DOHH2 (cell line): ENCODE results near the gene SPAG16.

Experiments
- H3F3A ChIP-seq: fragments of 200-600 bp; sonication (generic), shearing (Covaris generic); 2 replicates; pipeline ENCODE4 v1.6.0; 2016; ENCODE audit warnings: antibody characterized with exemption, mild to moderate bottlenecking; ENCODE audit not compliant: control insufficient read depth, insufficient read depth
- H3K27ac ChIP-seq: fragments of 200-600 bp; sonication (generic); 2 replicates; pipeline ENCODE4 v1.5.1; 2014; ENCODE audit warnings: low read depth, mild to moderate bottlenecking, low read length, moderate library complexity
- H3K27me3 ChIP-seq: fragments of 200-600 bp; sonication (generic); 2 replicates; pipeline ENCODE4 v1.6.1; 2014; ENCODE audit warnings: mild to moderate bottlenecking, low read length, mixed read lengths; ENCODE audit not compliant: control insufficient read depth
- H3K36me3 ChIP-seq: fragments of 200-600 bp; sonication (generic); 2 replicates; pipeline ENCODE4 v1.6.1; 2014; ENCODE audit warnings: mild to moderate bottlenecking, low read length, moderate library complexity, mixed read lengths; ENCODE audit not compliant: control insufficient read depth
- H3K4me1 ChIP-seq: fragments of 200-600 bp; sonication (generic); 2 replicates; pipeline ENCODE4 v1.6.1; 2014; ENCODE audit warnings: mild to moderate bottlenecking, low read length, mixed read lengths; ENCODE audit not compliant: control insufficient read depth
- H3K4me2 ChIP-seq: fragments of 200-600 bp; sonication (generic); 2 replicates; pipeline ENCODE4 v1.6.0; 2014; ENCODE audit warnings: mild to moderate bottlenecking, low read length, moderate library complexity
- H3K4me3 ChIP-seq: fragments of 200-600 bp; sonication (generic); 2 replicates; pipeline ENCODE4 v1.5.1; 2014; ENCODE audit warnings: mild to moderate bottlenecking, low read length, mixed read lengths
- H3K79me2 ChIP-seq: fragments of 200-600 bp; sonication (generic); 2 replicates; pipeline ENCODE4 v1.6.1; 2014; ENCODE audit warnings: mild to moderate bottlenecking, low read length, mixed read lengths; ENCODE audit not compliant: control insufficient read depth
- H3K9me2 ChIP-seq: fragments of 200-600 bp; sonication (generic); replicated peaks from 2 replicates; pipeline ENCODE4 v1.6.1; 2014; ENCODE audit warnings: mild to moderate bottlenecking, low read length, mixed read lengths; ENCODE audit not compliant: control insufficient read depth
- H3K9me3 ChIP-seq: fragments of 200-600 bp; sonication (generic); 2 replicates; pipeline ENCODE4 v1.6.1; 2014; ENCODE audit warnings: antibody characterized with exemption, low read length, mixed read lengths; ENCODE audit not compliant: control insufficient read depth, insufficient read depth
- H4K20me1 ChIP-seq: fragments of 200-600 bp; sonication (generic); 2 replicates; pipeline ENCODE4 v1.6.0; 2014; ENCODE audit warnings: low read depth, mild to moderate bottlenecking, antibody characterized with exemption, low read length, moderate library complexity; ENCODE audit not compliant: control insufficient read depth, insufficient read depth
- EZH2phosphoT487 ChIP-seq: fragments of 200-600 bp; sonication (generic); IDR thresholded peaks from 2 replicates; pipeline ENCODE4 v1.6.1; 2017; ENCODE audit warnings: borderline replicate concordance, mild to moderate bottlenecking, antibody characterized with exemption, low read length, moderate library complexity, mixed read lengths
- TF ChIP-seq, protein P1 (sequence below): fragments of 200-600 bp; sonication (generic); IDR thresholded peaks from one replicate; pipeline ENCODE4 v1.5.1; 2014; ENCODE audit warnings: antibody characterized with exemption, mild to moderate bottlenecking, low read depth, low read length; ENCODE audit not compliant: poor library complexity, severe bottlenecking

SPAG16 gene

DNA sequence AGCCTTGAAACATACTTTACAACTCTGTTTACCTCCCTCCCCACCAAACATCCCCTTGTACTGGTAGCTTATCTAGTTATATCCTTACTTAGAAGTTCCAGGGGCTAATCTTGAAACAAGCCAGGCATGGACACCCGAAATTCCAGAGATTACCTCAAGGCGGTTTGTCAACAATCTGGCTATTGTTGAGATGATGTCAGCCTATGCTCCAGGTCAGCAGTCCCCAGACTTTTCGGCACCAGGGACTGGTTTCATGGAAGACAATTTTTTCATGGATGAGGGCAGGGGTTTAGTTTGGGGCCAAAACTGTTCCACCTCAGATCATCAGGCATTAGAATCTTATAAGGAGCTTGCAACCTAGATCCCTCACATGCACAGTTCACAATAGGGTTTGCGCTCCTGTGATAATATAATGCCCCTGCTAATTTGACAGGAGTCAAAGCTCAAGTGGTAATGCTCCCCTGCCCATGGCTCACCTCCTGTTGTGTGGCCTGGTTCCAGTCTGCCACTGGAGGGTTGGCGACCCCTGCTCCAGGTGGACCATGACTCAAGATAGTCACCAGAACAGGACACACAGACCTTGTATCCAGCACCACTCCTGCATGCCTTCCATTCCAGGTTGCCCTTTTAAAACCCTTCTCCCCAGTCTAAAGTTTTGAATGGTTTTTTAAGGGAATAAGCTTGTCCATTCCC is 171.2 kb downstream of the SPAG16 start:
- no peaks in the 10 kb centered on the region for H3K36me3 ChIP-seq
- no peaks in the 10 kb centered on the region for H3K79me2 ChIP-seq
- no peak overlapping the region for H3K27ac ChIP-seq
- no peak overlapping the region for H3K4me2 ChIP-seq
- H3K4me3 ChIP-seq, result no peak overlapping the region
- no peaks in the 10 kb centered on the region for H3K9me3 ChIP-seq
- no peaks in the 10 kb centered on the region for H4K20me1 ChIP-seq
- H3K4me1 ChIP-seq, result no peaks in the 10 kb centered on the region
- no peaks in the 10 kb centered on the region for H3K9me2 ChIP-seq
- no peaks in the 10 kb centered on the region for H3F3A ChIP-seq
- TF ChIP-seq EZH2phosphoT487, result no peak
- TF ChIP-seq, protein P1, sequence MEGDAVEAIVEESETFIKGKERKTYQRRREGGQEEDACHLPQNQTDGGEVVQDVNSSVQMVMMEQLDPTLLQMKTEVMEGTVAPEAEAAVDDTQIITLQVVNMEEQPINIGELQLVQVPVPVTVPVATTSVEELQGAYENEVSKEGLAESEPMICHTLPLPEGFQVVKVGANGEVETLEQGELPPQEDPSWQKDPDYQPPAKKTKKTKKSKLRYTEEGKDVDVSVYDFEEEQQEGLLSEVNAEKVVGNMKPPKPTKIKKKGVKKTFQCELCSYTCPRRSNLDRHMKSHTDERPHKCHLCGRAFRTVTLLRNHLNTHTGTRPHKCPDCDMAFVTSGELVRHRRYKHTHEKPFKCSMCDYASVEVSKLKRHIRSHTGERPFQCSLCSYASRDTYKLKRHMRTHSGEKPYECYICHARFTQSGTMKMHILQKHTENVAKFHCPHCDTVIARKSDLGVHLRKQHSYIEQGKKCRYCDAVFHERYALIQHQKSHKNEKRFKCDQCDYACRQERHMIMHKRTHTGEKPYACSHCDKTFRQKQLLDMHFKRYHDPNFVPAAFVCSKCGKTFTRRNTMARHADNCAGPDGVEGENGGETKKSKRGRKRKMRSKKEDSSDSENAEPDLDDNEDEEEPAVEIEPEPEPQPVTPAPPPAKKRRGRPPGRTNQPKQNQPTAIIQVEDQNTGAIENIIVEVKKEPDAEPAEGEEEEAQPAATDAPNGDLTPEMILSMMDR, result no peak
- no peaks in the 10 kb centered on the region for H3K27me3 ChIP-seq

DNA sequence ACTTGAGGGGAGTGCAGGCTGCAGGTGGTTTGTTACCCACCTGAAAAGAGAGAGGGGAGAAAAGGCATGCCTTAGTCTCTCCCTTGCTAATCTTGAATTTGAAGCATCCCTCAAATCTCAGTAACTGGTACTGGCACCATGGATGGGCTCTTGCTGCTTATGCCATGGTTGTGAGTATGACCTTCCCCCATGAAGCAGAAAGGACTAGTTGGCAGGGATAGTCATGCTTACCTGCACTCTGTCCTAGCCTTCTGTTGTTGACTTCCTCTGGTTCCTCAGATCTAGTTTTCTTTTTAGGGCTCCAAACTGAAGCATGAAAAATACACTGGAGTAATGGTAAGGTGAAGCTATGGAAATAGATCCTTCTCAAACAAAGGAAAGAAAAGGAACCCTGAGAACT is 191.2 kb downstream of the SPAG16 start:
- Histone ChIP-seq H3K27me3 (no peaks in the 10 kb centered on the region), H3K4me1 (no peaks in the 10 kb centered on the region), H3K4me3 (no peak overlapping the region), H3K9me3 (peaks cover 10% of the 10 kb centered on the region; the same call in 1 of the 2 replicates), H3F3A (no peaks in the 10 kb centered on the region), H3K9me2 (no peaks in the 10 kb centered on the region), H3K27ac (no peak overlapping the region), H4K20me1 (no peaks in the 10 kb centered on the region), H3K36me3 (no peaks in the 10 kb centered on the region), H3K79me2 (no peaks in the 10 kb centered on the region), H3K4me2 (no peak overlapping the region)
- TF ChIP-seq, protein P1, result no peak
- TF ChIP-seq EZH2phosphoT487, result no peak

DNA sequence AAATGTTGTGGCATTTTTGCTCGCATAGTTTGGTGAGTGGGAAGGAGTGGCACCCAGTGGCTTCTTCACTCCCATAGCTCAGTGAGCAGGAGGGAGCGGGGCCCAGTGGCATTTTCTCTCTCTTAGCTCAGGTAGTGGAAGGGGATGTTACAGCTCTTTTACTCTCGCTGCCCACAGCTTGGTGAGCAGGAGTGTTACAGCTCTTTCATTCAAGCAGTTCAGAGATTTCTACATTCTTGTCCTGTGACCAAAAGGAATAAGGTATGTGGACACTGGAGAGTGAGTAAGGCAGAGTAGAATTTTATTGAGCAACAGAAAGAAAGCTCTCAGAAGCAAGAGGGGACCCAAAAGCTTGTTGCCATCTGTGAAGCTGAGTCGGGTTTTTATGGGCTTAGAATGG is 192.4 kb downstream of the SPAG16 start:
- Histone ChIP-seq H3F3A (no peaks in the 10 kb centered on the region), H3K4me1 (no peaks in the 10 kb centered on the region), H3K27me3 (no peaks in the 10 kb centered on the region), H3K27ac (no peak overlapping the region), H3K9me2 (no peaks in the 10 kb centered on the region), H3K4me2 (no peak overlapping the region), H4K20me1 (no peaks in the 10 kb centered on the region), H3K36me3 (no peaks in the 10 kb centered on the region), H3K4me3 (no peak overlapping the region), H3K9me3 (peaks cover 10% of the 10 kb centered on the region; the same call in 1 of the 2 replicates), H3K79me2 (no peaks in the 10 kb centered on the region)
- no peak for TF ChIP-seq EZH2phosphoT487
- TF ChIP-seq, protein P1, result no peak
